ENCODE data around the gene EFCAB5. TPM values are rescaled to one million over a fixed set of nuclear protein-coding genes. Genes with fewer than 3 reads are reported as not detected.

EFCAB5 gene
- total and polyA plus RNA-seq, 2 of the 8 experiments (the other 6 are each of a cell fraction or from before 2014, with no cell fraction given), result 0.05 to 0.34 TPM

DNA sequence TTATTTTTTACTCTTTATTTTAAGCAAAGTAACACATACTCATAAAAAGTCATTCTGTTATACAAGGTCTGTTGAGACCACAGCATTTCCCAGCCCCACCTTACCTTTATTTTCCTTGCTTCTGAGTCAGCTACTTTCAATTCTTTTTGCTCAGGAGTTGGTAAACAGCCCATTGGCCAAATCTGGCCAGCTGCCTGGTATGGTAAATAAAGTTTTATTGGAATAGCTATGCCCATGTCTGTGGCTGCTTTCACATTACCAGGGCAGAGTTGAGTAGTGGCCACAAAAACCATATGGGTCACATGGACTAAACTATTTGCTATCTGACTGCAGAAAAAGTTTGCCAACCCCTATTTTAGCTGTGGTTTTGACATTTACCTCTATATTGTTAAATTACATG is 171.8 kb downstream of the EFCAB5 start:
- Histone ChIP-seq H3K14ac (ENCODE audit: insufficient read length) (no peak overlapping the region), H4K20me1 (replicated peaks in 1 of 2; ENCODE audit: control insufficient read depth in 1 of 2, insufficient read depth in 2 of 2, low read length in 2 of 2) (no peaks in the 10 kb centered on the region), H2BK120ac (replicated peaks; ENCODE audit: low read depth, low read length) (no peak overlapping the region), H3K18ac (ENCODE audit: extremely low read depth, low read length) (no peak overlapping the region), H3K9me3 (ENCODE audit: insufficient read depth in 2 of 2, low read depth in 1 of 2, low read length in 1 of 2) (no peaks in the 10 kb centered on the region), H4K8ac (ENCODE audit: extremely low read depth, insufficient read depth, low read length) (no peak overlapping the region), H3K9ac (replicated peaks in 1 of 4; ENCODE audit: extremely low read depth in 1 of 4, low read depth in 3 of 4, low read length in 3 of 4) (no peak overlapping the region), H3K27me3 (replicated peaks in 1 of 4; ENCODE audit: control insufficient read depth in 3 of 4, extremely low read depth in 1 of 4, insufficient read depth in 3 of 4, low read length in 3 of 4) (no peaks in the 10 kb centered on the region), H2BK15ac (ENCODE audit: low read length) (no peak overlapping the region), H2AK5ac (ENCODE audit: low read depth, low read length) (no peak overlapping the region), H3K4ac (replicated peaks; ENCODE audit: insufficient read length, low read depth, low read length) (no peak overlapping the region), H3K4me3 (ENCODE audit: extremely low read depth in 1 of 4, insufficient read depth in 2 of 4, low read depth in 3 of 4, low read length in 4 of 4) (no peak overlapping the region), H3K23me2 (ENCODE audit: low read depth, low read length) (peaks cover 5% of the 10 kb centered on the region), H2BK20ac (ENCODE audit: low read length) (no peak overlapping the region), H3K36me3 (ENCODE audit: control insufficient read depth in 2 of 4, insufficient read depth in 4 of 4, low read length in 3 of 4) (peaks cover 0 to under 1% (median 0%) of the 10 kb centered on the region in 4 experiments; a peak in 1 of 8 replicates), H3K79me1 (ENCODE audit: low read depth, low read length) (no peaks in the 10 kb centered on the region), H3K23ac (ENCODE audit: insufficient read length) (no peak overlapping the region), H3K79me2 (ENCODE audit: control insufficient read depth in 1 of 2, insufficient read depth in 2 of 2, low read length in 2 of 2) (peaks cover 0 to 16% of the 10 kb centered on the region in 2 experiments; a peak in 3 of 4 replicates), H2BK12ac (ENCODE audit: low read depth, low read length) (no peak overlapping the region), H3K56ac (replicated peaks; ENCODE audit: insufficient read length, low read depth, low read length) (no peak overlapping the region), H3K27ac (ENCODE audit: low read depth, low read length) (no peak overlapping the region), H2AFZ (ENCODE audit: low read length) (no peak overlapping the region), H2BK5ac (ENCODE audit: low read depth, low read length) (no peak overlapping the region), H4K5ac (ENCODE audit: insufficient read length, low read depth, low read length) (no peak overlapping the region), H3K4me2 (ENCODE audit: insufficient read depth in 1 of 2, low read depth in 2 of 2, low read length in 2 of 2) (no peak overlapping the region), H3K4me1 (replicated peaks in 1 of 4; ENCODE audit: control insufficient read depth in 3 of 4, insufficient read depth in 4 of 4, low read length in 3 of 4) (no peaks in the 10 kb centered on the region), H4K91ac (replicated peaks; ENCODE audit: insufficient read length, low read length) (no peak overlapping the region)
- DNase-seq (ENCODE audit: low read depth in 1 of 2, low spot score in 2 of 2) (no peak), FAIRE-seq (no peak)
- ChIA-PET POLR2A (ENCODE audit: partially characterized antibody) (interaction anchor here (1.6 kb wide), 1 partner anchor 8 kb away, joined by 5 read pairs; no protein-coding TSS in a partner anchor), CTCF (ENCODE audit: partially characterized antibody) (interaction anchor here (1.4 to 2.6 kb wide), 3 partner anchors 8 to 99 kb away, joined by 3 to 14 read pairs (median 12); no protein-coding TSS in a partner anchor)
- TF ChIP-seq CTCF (IDR thresholded peaks at IDR 0.05; ENCODE audit: control extremely low read depth in 1 of 3, insufficient read depth in 1 of 3, low read depth in 1 of 3, low read length in 3 of 3), result no peak
- no peak for TF ChIP-seq POLR2AphosphoS5 (IDR thresholded peaks at IDR 0.05; ENCODE audit: low read depth, low read length)
- TF ChIP-seq HDAC6 (IDR thresholded peaks at IDR 0.05; ENCODE audit: low read depth, low read length), result no peak
- no peak for TF ChIP-seq EGR1 (IDR thresholded peaks at IDR 0.05; ENCODE audit: borderline replicate concordance, low read depth, low read length)
- no peak for TF ChIP-seq SUZ12 (IDR thresholded peaks at IDR 0.05; ENCODE audit: low read length)
- TF ChIP-seq SIN3A (conservative IDR thresholded peaks at IDR 0.05 in 1 of 2, IDR thresholded peaks at IDR 0.05 in 1 of 2; ENCODE audit: low read depth in 1 of 2, low read length in 2 of 2), result no peak
- no peak for TF ChIP-seq GABPA (IDR thresholded peaks at IDR 0.05; ENCODE audit: borderline replicate concordance, insufficient read depth, low read length)
- TF ChIP-seq TCF12 (IDR thresholded peaks at IDR 0.05; ENCODE audit: low read depth, low read length), result no peak
- no peak for TF ChIP-seq BACH1 (IDR thresholded peaks at IDR 0.05; ENCODE audit: low read length)
- no peak for TF ChIP-seq TAF7 (optimal IDR thresholded peaks at IDR 0.05; ENCODE audit: borderline replicate concordance, low read depth, low read length)
- no peak for TF ChIP-seq ATF3 (IDR thresholded peaks at IDR 0.05; ENCODE audit: insufficient read depth, low read depth, low read length)
